ENCODE results near the gene SMARCD1.
"Not testable (repeated sequence)": the region's sequence is repeated elsewhere in the genome, so short reads cannot be mapped to it uniquely, and the experiment has no call there.

SMARCD1 gene

GRCh38 chr12:50111693-50112455, 26.7 kb downstream of the SMARCD1 start, which contains the start of gene COX14:
TSS of gene COX14 (plus strand) at chr12:50112236. CDS start at chr12:50120044, 7,808 bp downstream.
- peak; percentile 98 to 100 (median 99) for DNase-seq
- intact Hi-C loops (cut with DNase I): loop anchor here (1.0 kb wide), 1 partner anchor 55 kb away; the partner anchor contains the start of gene CERS5

- intact Hi-C loops (cut with DNase I): loop anchor here (1.0 kb wide), 1 partner anchor 55 kb away; the partner anchor contains the start of gene CERS5
- DNase-seq: peak in 8 of 42 donors; percentile 28 to 56 (median 46)
These were observed 27.5 kb downstream of the SMARCD1 start for GRCh38 chr12:50112456-50113218.

GRCh38 chr12:50117057-50117622, 32.0 kb downstream of the SMARCD1 start:
- intact Hi-C loops (cut with DNase I): no loop called here
- DNase-seq: peak in 2 of 42 donors; percentile 2 to 11

- peak in 1 of 42 donors; percentile 23 for DNase-seq
These were observed 34.2 kb downstream of the SMARCD1 start for GRCh38 chr12:50119387-50119786.

GRCh38 chr12:50120521-50120920, 35.4 kb downstream of the SMARCD1 start:
- DNase-seq: peak in 1 of 42 donors; percentile 18
- intact Hi-C loops (cut with DNase I): no loop called here

More at GRCh38 chr12:50119387-50119786, 34.2 kb downstream of the SMARCD1 start:
- intact Hi-C loops (cut with DNase I): no loop called here

GRCh38 chr12:50120953-50121352, 35.8 kb downstream of the SMARCD1 start:
- DNase-seq: no peak
- intact Hi-C loops (cut with DNase I): no loop called here

GRCh38 chr12:50121641-50122040, 36.5 kb downstream of the SMARCD1 start:
- intact Hi-C loops (cut with DNase I): no loop called here
- no peak for DNase-seq

GRCh38 chr12:50123203-50123602, 38.1 kb downstream of the SMARCD1 start:
- no peak for DNase-seq
- intact Hi-C loops (cut with DNase I): no loop called here

- DNase-seq: no peak
- intact Hi-C loops (cut with DNase I): no loop called here
These were observed 42.4 kb downstream of the SMARCD1 start for GRCh38 chr12:50127546-50127945.

- intact Hi-C loops (cut with DNase I): no loop called here
- DNase-seq: peak in 1 of 42 donors; percentile 12
These were observed 44.1 kb downstream of the SMARCD1 start for GRCh38 chr12:50129290-50129689.

- intact Hi-C loops (cut with DNase I): no loop called here
- DNase-seq: peak in 2 of 42 donors; percentile 23 to 43
These were observed 47.5 kb downstream of the SMARCD1 start for GRCh38 chr12:50132505-50133135.

- no peak for DNase-seq
- intact Hi-C loops (cut with DNase I): no loop called here
These were observed 57.9 kb downstream of the SMARCD1 start for GRCh38 chr12:50142993-50143392.

- intact Hi-C loops (cut with DNase I): no loop called here
- no peak for DNase-seq
These were observed 60.3 kb downstream of the SMARCD1 start for GRCh38 chr12:50145439-50145838.

- intact Hi-C loops (cut with DNase I): no loop called here
- no peak for DNase-seq
These were observed 62.1 kb downstream of the SMARCD1 start for GRCh38 chr12:50147281-50147680.

GRCh38 chr12:50148011-50148410, 62.9 kb downstream of the SMARCD1 start:
- intact Hi-C loops (cut with DNase I); DNase-seq: not testable (repeated sequence)

GRCh38 chr12:50149311-50149710, 64.2 kb downstream of the SMARCD1 start:
- no peak for DNase-seq
- intact Hi-C loops (cut with DNase I): no loop called here

All from head of caudate nucleus (tissue), 42 donors.